ENCODE data around the gene NCKIPSD.

DNA sequence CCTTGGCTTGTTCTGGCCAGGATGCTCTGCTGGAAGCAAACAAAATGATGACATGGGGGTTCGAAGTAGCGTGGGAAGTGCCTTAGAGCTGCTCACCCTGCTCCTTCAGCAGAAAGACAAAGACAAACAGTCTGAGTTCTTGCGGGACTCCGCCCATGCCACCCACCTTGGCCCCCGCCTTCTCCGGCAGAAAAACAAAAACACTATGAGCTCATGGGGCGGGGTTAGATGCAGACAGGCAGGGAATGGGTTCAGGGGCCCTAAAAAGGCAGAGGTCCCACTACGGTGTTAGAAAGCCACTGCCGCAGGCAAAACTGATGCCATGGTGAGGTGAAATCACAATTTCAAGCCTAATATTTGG, 9.7 kb upstream of the NCKIPSD start:
- TF ChIP-seq, protein P1, sequence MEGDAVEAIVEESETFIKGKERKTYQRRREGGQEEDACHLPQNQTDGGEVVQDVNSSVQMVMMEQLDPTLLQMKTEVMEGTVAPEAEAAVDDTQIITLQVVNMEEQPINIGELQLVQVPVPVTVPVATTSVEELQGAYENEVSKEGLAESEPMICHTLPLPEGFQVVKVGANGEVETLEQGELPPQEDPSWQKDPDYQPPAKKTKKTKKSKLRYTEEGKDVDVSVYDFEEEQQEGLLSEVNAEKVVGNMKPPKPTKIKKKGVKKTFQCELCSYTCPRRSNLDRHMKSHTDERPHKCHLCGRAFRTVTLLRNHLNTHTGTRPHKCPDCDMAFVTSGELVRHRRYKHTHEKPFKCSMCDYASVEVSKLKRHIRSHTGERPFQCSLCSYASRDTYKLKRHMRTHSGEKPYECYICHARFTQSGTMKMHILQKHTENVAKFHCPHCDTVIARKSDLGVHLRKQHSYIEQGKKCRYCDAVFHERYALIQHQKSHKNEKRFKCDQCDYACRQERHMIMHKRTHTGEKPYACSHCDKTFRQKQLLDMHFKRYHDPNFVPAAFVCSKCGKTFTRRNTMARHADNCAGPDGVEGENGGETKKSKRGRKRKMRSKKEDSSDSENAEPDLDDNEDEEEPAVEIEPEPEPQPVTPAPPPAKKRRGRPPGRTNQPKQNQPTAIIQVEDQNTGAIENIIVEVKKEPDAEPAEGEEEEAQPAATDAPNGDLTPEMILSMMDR (IDR thresholded peaks at IDR 0.05): no peak
- peak in 1 of 2 donors; percentile 64 for TF ChIP-seq POLR2A (IDR thresholded peaks at IDR 0.05)

Data from uterus (tissue), 2 donors.